HG02798 (cell line): ENCODE measurements around the gene HMCN2.

Experiments
- ATAC-seq: cut with Tn5 transposase; IDR thresholded peaks from one replicate; pipeline ENCODE4 v1.9.1; 2021; ENCODE audit warnings: mild to moderate bottlenecking; ENCODE audit not compliant: unreplicated experiment, poor library complexity

HMCN2 gene

DNA sequence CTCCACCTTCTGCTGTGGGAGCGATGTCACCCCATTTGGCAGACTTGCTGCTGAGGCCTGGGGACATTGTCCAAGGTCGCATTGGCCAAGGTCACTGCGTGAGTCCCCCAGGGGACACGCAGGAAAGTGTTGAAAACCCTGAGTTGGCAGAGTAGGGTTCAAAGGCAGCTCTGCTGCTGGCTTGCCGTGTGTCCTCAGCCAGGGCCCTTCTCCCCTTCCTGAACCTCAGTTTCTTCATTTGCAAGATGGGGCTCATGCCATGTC is 193.2 kb downstream of the HMCN2 start:
- no peak for ATAC-seq

DNA sequence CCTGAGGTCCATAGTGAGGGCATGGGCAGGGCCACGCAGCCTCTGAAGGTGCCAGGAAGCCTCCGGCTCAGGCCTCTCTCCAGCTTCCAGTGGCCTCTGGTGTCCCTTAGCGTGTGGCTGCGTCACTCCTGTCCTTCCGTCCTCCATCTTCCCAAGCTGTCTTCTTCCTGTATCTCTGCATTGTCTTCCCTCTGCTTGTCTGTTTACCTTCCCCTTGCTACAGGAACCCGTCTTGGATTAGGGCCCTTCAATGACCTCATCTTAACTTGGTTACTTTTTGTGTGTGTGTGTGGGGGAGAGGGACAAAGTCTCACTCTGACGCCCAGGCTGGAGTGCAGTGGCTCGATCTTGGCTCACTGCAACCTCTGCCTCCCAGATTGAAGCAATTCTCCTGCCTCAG is 193.6 kb downstream of the HMCN2 start:
- ATAC-seq: no peak

DNA sequence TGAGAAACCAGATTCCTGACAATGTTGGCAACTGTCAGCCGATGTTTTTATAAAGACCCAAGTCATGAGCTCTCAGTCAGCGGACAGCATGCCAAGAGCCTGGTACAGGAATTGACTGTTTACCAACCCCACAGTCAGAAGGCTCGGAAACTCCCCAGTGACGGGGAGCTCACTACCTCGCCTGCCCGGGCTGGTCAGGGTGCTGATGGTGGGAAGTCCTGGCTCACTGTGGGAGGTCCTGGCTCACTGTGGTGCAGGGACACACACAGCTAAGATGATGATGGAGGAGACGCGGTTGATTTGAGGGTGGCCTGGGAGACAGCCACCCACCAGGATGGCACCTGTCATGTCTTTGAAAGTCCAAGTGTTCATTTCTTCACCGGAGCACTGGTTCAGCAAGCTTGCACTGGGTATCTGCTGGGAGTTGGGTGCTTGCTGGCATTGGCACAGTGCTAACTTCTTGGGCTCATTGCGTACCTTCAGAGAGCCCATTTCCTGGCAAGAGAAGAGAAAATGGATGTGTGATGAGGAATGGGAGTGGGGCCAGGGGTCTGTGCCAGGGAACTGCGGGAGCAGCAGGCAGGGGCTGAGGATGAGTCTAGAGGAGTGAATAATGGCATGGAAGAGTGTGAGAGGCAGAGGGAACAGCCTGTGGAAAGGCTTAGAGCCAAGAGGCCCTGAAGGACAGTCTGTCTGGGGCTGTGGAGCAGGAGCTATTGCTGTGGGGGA is 194.5 kb downstream of the HMCN2 start:
- no peak for ATAC-seq

DNA sequence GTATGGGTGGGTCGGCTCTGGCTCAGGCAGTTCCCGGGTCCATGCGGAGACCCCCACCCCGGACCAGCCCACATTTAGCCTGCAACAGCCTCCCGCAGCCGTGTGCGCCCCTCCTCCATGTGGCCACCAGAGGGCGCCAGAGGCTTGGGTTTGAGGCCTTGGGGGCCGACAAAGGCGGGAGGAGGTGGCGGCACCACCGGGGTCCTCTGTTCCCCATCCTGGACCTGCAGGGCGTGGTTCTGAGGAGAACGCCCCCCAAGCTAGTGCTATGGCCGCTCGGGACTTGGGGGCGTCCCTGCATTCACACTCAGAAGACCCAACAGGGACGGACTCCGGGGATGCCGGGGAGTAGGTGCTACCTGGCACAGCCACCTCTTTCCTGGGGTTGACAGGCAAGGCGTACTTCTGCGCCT is 195.7 kb downstream of the HMCN2 start:
- no peak for ATAC-seq

DNA sequence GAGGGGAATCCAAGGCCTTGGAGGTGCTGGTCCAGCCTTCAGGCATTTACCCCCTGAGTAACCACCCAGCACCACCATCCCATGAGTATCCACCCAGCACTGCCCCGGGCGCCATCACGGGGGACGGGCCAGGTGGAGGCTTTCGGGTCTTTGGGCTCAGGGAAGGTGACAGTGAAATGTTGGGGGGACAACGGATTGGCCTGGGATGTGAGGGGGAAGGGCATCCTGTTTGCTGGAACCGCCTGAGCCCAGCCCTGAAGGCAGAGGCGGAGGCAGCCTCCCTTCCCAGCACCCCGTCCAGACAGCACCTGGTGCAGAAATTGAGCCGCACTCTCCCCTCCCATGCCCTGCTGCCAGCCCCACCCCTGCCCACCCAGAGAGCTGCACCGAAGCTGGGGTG is 196.2 kb downstream of the HMCN2 start:
- no peak for ATAC-seq

DNA sequence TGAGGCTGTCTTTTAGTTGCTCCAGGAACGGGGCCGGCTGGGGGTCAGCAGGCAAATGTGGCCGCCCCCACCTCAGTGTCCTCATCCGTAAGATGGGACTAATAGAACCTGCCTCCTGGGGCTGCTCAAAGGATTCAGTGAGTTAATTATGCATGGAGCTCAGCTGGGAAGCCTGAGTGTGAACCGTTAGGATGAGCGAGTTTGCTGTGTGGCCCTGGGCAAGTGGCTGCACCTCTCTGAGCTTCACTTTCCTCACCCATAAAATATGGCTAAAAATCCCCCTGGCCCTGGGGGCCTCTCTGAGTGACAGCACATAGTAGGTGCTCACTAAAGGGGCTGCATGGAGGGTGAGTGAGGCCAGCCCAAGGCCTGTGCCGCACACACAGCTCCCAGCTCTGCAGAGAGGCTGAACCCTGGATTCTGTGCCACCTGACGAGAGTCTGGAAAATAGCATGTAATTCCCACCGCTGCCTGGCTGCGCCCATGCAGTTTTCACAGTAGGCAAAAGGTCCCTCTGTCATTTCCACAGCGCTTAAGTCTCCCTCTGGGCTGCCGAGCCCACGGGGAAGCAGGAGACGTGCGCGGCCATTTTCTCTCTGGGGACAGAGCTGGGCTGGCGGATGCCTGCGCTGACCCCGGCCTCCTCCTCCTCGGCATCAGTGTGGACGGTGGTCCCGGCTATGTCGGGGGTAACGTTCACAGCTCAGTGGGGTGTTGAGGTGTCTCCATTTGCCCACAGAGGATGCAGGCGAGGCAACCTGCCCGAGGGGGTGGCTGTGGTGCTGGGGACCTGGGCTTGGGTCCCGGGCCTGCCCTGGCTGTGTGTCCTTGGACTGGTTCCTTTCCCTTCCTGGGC is 197.4 kb downstream of the HMCN2 start:
- no peak for ATAC-seq

DNA sequence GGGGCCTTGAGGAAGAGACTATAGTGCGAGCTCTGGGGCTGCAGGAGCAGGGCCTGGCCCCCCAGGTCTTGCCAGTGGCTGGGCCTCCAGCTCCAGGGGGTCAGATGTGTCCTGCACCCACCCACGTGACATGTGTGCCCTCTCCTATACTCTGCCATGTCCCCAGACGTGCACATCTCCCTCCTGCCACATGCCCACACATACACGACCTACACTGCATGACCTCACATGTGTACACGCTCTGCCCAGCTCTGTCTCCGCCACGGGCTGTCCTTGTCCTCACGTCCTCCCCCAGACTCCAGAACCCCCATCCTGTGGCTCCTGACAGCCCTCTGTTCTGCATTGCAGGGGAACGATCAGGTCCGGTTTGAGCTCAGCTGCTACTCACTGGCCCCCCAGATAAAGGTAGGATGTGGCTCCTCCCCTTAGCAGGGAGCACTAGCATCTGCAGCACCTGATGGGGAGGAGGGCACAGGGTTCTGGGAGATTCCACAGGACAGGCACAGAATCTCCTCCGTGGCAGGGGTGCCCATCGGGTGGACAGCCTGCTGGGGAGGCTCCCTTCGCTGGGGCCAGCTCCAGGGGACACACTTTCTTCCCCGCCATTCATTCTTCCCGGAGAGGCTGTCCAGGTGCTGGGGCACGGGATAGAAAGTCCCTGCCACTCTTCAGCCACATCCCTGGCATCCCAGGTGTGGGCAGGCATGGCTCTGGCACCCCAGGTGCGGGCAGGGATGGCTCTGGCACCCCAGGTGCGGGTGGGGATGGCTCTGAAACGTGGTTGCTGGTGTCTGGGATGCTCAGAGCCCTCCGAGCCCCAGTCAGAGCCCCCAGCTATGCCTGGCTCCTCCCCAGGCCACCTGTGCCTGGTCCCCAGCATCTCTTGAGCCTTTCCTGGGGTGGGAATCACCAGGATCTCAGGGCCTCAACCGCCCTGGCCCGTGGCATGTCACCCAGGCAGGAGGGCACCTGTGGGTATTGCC is 198.5 kb downstream of the HMCN2 start:
- no peak for ATAC-seq

DNA sequence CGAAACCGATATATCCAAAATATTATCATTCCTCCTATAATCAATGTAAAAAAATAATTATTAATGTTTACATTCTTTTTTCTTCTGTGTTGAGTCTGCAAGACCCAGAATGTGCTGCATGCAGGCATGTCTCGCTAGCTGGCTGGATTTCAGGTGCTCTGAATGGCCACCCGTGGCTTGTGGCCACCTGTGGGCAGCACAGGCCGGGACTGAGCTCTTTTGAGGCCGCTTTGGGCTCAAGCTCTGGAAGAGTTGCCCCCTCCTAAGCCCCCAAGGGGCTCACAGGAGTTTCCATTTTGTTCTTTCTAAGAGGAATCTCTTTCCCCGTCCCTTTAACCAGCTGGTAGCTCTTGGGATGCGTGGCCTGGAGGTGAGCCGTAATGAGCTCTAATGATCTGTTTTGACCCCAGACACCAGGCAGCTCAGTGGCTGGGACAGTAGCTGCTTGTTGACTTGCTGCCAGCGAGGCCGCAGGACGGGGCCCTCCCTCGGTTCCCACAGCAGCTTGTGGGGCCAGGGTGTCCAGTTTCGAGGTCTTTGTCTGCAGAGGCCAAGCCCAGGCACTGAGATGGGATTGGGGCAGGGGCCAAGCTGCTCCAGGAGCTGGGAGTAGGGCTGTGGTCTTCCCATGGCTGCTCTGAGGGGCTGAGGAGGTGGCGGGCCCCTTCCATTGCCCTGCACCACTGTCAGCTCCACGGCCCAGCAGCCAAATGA is 200.0 kb downstream of the HMCN2 start:
- no peak for ATAC-seq

DNA sequence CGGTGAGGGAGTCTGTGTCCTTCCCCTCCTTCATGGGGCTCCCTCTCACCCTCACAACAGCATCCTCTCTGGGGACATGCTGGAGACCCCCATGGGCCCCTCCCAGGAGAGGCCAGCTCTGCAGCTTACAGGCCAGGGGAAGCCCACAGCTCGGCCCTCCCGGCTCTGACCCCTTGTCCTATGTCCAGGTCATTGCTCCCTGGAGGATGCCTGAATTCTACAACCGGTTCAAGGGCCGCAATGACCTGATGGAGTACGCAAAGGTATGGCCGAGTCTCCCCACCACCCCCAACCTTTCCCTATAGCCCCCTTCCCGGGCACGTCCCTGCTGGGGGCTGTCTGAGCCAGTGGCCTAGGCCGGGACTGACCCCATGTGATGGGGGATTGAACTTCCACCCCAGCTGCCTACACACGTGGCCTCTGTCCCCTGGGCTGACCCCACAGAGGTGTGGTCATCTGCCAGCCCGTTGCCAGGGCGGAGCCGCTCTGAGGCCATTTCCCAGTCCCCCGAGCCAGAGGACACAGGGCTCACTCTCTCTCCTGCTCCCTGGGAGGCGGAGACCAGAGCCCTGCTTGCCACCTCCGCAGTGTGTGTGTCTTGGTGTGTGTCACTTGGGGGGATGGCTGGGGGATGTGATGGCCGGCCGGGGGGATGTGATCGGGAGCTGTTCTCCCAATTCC is 201.1 kb downstream of the HMCN2 start:
- ATAC-seq: no peak

DNA sequence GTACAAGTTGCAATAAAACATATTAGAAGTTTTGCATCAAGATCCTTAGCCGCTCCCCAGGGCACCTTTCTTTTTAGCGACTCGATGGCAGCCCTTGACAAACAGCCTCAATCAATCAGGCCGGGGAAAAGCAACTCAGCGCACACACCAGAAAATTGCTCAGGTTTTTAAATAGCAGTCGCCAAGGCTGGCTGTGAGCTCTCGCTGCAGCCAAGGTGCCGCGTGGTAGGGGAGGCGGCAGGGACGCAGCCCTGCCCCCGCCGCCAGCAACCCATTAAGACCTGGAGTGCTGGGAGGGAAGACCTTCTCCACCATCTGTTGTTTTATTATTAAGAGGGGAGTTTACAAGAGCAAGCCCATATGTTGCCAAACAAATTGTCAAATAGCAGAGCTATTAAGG is 201.8 kb downstream of the HMCN2 start:
- no peak for ATAC-seq

DNA sequence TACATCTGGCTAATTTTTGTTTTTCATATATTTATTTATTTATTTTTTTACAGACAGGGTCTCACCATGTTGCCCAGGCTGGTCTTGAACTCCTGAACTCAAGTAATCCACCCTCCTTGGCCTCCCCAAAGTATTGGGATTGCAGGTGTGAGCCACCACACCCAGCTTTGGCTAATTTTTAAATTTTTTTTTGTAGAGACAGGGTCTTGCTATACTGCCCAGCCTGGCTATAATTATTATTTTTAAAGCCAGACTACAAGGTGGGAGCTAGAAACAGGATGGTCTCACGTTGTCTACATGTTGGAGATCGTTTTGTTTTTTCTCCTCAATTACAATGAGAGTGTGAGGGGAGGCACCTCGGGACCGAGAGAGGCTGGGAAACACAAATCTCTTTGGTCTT is 203.0 kb downstream of the HMCN2 start:
- no peak for ATAC-seq

DNA sequence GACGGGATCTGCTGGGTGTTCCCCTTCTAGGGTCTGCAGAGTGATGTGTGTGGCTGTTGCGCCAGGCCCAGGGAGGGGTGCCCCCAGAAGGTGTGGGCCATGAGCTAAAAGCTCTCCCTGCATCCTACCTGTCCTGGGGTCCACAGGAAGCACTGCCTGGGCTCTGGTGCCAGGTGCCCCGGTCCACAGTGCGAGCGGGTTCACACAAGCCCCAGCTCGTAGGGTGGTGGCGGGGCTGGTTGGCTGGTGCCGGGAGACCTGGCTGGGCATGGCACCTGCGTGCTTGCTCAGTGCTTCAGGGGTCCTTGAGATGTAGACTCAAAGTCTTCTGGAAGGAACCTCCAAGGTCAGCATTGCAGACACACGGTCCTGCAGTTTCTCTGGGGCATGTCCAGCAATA is 204.7 kb downstream of the HMCN2 start:
- no peak for ATAC-seq

DNA sequence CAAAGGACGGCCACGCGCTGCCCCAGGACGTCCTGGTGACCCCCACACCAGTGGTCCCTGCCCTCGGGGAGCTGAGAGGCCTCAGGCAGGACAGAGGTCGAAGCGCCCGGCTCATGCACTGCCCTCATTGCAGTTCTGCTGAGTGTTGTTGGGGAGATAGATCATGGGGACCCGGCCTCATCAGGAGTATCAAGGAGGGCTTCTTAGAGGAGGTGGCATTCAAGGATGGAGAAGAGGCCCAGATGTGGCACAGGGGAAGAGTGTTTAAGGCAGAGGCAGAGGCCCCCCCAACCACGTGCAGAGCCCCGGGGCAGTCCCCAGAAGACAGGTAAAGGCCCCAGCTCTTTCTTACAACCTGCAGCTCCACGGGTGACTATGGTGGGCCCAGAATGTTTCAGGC is 205.4 kb downstream of the HMCN2 start:
- ATAC-seq: no peak

DNA sequence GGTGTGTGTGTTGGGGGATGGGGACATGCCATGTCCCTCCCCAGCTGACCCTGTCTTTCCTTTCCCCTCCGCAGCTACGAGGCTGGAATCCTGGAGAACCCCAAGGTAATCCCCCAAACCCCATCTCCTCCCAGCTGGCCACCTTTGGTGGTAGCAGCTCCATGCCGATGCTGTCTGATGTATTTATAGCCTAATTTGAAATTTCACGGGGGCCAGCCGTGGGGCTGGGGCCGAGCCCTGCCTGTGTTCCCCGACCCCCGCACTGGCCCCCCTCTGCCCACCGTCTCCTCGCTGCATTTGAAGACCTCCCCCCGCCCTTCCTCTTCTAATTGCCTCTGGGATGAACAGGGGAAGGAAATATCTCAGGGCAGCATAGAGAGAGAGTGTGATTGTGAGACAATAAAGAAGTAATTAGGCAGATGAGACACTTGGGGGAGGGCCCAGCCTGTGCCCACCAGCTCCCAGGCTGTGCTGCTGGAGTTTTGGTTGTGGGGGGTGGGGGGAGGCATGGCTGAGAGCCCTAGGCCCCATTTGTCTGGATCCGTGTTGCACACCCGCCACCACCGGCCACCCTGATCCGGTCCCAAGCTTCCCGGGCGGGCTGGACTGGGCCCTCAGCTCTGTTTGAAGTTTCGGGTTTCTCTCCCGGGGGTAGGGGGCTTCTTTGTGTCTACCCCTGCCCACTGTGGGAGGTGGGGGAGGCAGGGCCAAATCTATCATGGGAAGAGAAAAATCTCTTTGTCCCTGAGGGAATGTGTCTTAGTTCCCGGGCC is 206.0 kb downstream of the HMCN2 start:
- no peak for ATAC-seq

DNA sequence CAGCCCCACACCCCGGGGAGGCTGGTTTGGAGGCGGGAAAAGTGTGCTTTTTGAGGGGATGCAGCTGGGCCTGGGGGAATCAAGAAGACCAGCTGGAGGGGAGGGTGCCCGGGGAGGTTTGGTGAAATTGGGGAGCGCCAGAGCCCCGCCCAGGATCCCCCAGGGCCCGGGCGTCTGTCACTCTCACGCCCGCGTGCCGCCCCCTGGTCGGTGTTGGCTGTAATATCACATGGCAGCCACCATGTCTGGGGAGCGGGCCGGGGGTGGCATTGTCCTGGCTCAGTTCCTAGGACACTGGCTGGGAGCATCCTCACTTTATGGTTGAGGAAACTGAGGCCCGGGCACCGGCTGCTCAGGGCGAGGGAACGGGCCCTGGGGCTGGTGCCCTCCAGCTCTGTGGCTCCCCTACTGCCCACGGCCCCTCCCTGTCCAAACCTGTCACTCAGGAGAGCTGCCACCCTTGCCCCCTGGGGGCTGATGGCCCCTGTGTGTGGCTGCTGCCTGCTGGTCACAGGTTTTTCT is 206.7 kb downstream of the HMCN2 start:
- ATAC-seq: no peak

DNA sequence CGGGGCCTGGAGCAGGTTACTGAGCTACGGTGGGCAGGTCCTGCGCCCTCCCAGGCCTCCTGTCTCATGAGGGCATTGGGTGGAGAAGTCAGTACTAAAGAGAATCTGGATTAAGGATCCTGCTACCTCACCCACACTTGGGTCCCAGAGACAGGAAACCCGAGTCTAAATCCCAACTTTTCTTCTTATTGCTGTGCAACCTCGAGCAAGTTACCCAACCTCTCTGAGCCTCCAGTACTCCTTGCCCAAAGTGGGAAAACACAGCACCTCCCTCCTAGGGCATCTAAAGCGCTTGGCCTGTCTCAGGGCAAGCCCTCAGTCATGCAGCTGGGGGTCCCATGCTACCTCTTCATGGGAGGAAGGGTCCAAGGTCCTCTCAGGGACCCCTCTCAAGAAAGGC is 207.4 kb downstream of the HMCN2 start:
- ATAC-seq: no peak

DNA sequence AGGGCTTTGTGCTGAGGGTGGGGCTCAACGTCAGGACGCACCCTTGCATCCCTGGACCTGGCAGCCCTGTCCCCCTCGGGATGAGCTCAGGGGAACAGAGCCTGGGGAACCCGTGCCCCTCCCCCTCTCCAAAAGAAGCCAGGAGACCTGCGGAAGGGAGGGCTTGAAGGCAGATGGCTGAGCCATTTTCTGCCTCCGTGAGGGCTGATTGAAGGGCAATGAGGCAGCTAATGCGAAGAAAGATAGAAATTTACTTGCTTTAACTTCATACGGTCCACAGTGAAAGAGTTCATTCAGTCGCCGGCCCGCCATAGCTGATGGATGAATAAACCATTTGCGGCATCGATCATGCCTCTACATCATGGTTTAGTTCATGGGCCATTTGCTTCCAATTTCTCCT is 208.0 kb downstream of the HMCN2 start:
- no peak for ATAC-seq

DNA sequence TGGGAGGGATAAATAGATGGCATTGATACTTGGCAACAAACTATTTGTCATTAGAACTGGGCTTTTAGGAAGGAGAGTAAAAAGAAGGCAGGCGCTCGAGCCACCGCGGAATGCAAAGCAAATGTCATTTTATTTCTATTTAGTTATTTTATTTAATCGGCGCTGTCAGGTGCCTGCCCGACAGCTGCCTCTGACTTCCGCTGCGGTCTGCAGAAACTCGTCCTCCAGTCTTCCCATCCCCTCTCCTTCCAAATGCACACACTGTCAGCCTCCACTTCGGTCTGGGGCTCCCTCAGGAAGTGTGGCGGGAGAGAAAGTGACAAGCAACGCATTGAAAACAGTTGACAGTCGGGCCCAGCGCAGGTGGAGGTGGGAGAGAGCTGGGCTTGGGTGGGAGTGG is 208.5 kb downstream of the HMCN2 start:
- ATAC-seq: no peak
